ENCODE results near the gene BMP6. TPM values are rescaled to one million over a fixed set of nuclear protein-coding genes. Genes with fewer than 3 reads are reported as not detected.

Gene BMP6
- total and polyA plus RNA-seq, 2 experiments from 2014 or later, result 0.84 to 2.8 TPM

DNA sequence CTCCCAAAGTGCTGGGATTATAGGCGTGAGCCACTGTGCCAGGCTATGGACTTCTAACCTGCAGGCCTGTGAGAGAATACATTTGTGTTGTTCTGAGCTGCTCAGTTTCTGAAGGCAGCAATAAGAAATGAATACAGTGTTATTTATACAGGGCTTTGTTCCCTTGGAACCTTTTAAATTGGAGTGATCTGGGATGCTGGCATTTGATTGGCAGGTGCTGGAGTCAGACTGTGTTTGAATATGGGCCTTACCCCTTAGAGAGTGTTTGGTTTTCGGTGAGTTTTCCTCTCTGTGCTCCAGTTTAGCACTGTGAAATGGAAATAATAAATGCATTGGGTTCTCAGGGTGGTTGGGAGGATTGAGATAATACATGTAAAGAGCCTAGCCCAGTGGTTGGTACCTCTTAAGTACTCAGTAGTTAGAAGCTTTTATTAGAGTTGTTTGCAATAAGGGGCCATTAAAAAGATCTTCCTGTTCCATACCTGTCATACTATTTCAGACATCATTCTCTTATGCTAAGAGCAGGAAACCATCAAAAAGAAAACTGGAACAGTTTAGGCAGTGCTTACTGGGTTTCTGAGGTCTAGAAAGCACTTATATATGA is 22.1 kb downstream of the BMP6 start:
- no peaks in the 10 kb centered on the region for H3K36me3 ChIP-seq (ENCODE audit: insufficient read depth)
- H3K4me3 Mint-ChIP-seq, result no peak overlapping the region
- no peaks in the 10 kb centered on the region for H3K27me3 ChIP-seq (ENCODE audit: insufficient read depth)
- H3K36me3 Mint-ChIP-seq (ENCODE audit: low read depth), result no peaks in the 10 kb centered on the region
- no peak overlapping the region for H2AFZ ChIP-seq
- DNase-seq (ENCODE audit: low spot score) (no peak), ATAC-seq (no peak)
- no peaks in the 10 kb centered on the region for H4K20me1 ChIP-seq (replicated peaks; ENCODE audit: insufficient read depth)
- H3K79me2 ChIP-seq (replicated peaks; ENCODE audit: insufficient read depth), result no peaks in the 10 kb centered on the region
- H3K4me3 ChIP-seq, result no peak overlapping the region
- TF ChIP-seq STAT1 (IDR thresholded peaks at IDR 0.05; ENCODE audit: unreplicated experiment) (no peak), ZNF331 (CRISPR knock-in tag; IDR thresholded peaks at IDR 0.05; ENCODE audit: low read depth) (no peak), NANOG (IDR thresholded peaks at IDR 0.05; ENCODE audit: borderline replicate concordance) (no peak), ZNF462 (CRISPR knock-in tag; IDR thresholded peaks at IDR 0.05) (no peak), POLR2AphosphoS5 (IDR thresholded peaks at IDR 0.05; ENCODE audit: low read depth) (no peak), EZH2phosphoT487 (IDR thresholded peaks at IDR 0.05; ENCODE audit: unreplicated experiment) (no peak), EZH2 (IDR thresholded peaks at IDR 0.05; ENCODE audit: low read depth, unreplicated experiment) (no peak), ZNF114 (CRISPR knock-in tag; IDR thresholded peaks at IDR 0.05) (no peak), CTCF (conservative IDR thresholded peaks at IDR 0.05; ENCODE audit: low read depth in 2 of 2) (no peak), JUNB (IDR thresholded peaks at IDR 0.05; ENCODE audit: unreplicated experiment) (no peak), CREB1 (CRISPR knock-in tag; IDR thresholded peaks at IDR 0.05; ENCODE audit: low read depth) (no peak)
- TF ChIP-seq, protein P1, sequence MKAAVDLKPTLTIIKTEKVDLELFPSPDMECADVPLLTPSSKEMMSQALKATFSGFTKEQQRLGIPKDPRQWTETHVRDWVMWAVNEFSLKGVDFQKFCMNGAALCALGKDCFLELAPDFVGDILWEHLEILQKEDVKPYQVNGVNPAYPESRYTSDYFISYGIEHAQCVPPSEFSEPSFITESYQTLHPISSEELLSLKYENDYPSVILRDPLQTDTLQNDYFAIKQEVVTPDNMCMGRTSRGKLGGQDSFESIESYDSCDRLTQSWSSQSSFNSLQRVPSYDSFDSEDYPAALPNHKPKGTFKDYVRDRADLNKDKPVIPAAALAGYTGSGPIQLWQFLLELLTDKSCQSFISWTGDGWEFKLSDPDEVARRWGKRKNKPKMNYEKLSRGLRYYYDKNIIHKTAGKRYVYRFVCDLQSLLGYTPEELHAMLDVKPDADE (IDR thresholded peaks at IDR 0.05), result no peak
- TF ChIP-seq, protein P2, sequence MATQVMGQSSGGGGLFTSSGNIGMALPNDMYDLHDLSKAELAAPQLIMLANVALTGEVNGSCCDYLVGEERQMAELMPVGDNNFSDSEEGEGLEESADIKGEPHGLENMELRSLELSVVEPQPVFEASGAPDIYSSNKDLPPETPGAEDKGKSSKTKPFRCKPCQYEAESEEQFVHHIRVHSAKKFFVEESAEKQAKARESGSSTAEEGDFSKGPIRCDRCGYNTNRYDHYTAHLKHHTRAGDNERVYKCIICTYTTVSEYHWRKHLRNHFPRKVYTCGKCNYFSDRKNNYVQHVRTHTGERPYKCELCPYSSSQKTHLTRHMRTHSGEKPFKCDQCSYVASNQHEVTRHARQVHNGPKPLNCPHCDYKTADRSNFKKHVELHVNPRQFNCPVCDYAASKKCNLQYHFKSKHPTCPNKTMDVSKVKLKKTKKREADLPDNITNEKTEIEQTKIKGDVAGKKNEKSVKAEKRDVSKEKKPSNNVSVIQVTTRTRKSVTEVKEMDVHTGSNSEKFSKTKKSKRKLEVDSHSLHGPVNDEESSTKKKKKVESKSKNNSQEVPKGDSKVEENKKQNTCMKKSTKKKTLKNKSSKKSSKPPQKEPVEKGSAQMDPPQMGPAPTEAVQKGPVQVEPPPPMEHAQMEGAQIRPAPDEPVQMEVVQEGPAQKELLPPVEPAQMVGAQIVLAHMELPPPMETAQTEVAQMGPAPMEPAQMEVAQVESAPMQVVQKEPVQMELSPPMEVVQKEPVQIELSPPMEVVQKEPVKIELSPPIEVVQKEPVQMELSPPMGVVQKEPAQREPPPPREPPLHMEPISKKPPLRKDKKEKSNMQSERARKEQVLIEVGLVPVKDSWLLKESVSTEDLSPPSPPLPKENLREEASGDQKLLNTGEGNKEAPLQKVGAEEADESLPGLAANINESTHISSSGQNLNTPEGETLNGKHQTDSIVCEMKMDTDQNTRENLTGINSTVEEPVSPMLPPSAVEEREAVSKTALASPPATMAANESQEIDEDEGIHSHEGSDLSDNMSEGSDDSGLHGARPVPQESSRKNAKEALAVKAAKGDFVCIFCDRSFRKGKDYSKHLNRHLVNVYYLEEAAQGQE (IDR thresholded peaks at IDR 0.05; ENCODE audit: unreplicated experiment), result no peak
- H3K4me2 ChIP-seq, result no peak overlapping the region
- no peak overlapping the region for H3K27ac ChIP-seq (ENCODE audit: low read depth)
- H3K27me3 Mint-ChIP-seq (ENCODE audit: insufficient read depth, low read depth, poor library complexity), result peaks cover 8% of the 10 kb centered on the region
- H3F3A ChIP-seq (replicated peaks; ENCODE audit: low read depth), result no peaks in the 10 kb centered on the region
- H3K4me1 Mint-ChIP-seq, result peaks cover 13% of the 10 kb centered on the region
- H3K9me3 Mint-ChIP-seq, result no peaks in the 10 kb centered on the region
- H3K4me1 ChIP-seq (ENCODE audit: insufficient read depth), result no peaks in the 10 kb centered on the region
- H3K27ac Mint-ChIP-seq, result no peak overlapping the region
- H3K9me2 ChIP-seq (ENCODE audit: insufficient read depth), result no peaks in the 10 kb centered on the region
